ENCODE results near the gene SURF4. TPM values are rescaled to one million over a fixed set of nuclear protein-coding genes. Genes with fewer than 3 reads are reported as not detected.

Gene SURF4
- total and polyA plus RNA-seq, 2 of the 13 experiments (the other 11 are each of a cell fraction or from before 2014, with no cell fraction given) = 220 to 265 TPM

GRCh38 chr9:133335924-133336811 lies 39.7 kb downstream of the SURF4 start, which contains the start of gene SURF6 (continued):
- TF ChIP-seq ZHX2 (IDR thresholded peaks at IDR 0.05; ENCODE audit: low read depth) (peak; percentile 76; the same call in 1 of the 2 replicates), ZHX2 (CRISPR knock-in tag; IDR thresholded peaks at IDR 0.05; ENCODE audit: borderline replicate concordance) (no peak), ZNF557 (CRISPR knock-in tag; IDR thresholded peaks at IDR 0.05) (no peak), HNF4A (CRISPR knock-in tag; IDR thresholded peaks at IDR 0.05) (0 out of 2 replicates have a peak, but pooled peaks have one; percentile 36), REL (CRISPR knock-in tag; conservative IDR thresholded peaks at IDR 0.05) (peak; percentile 85; the same call in 1 of the 2 replicates), ZNF138 (CRISPR knock-in tag; IDR thresholded peaks at IDR 0.05; ENCODE audit: low read depth) (0 out of 2 replicates have a peak, but pooled peaks have one; percentile 58), MEIS2 (CRISPR knock-in tag; IDR thresholded peaks at IDR 0.05) (peak; percentile 72; the same call in 1 of the 2 replicates), ZNF773 (CRISPR knock-in tag; IDR thresholded peaks at IDR 0.05; ENCODE audit: borderline replicate concordance) (no peak; the same call in 1 of the 2 replicates), ZNF607 (CRISPR knock-in tag; IDR thresholded peaks at IDR 0.05; ENCODE audit: borderline replicate concordance) (peak; percentile 93), HNF1A (IDR thresholded peaks at IDR 0.05; ENCODE audit: low read depth) (no peak), HNF1A (CRISPR knock-in tag; IDR thresholded peaks at IDR 0.05; ENCODE audit: borderline replicate concordance) (peak; percentile 85; the same call in 1 of the 2 replicates), DPF2 (CRISPR knock-in tag; IDR thresholded peaks at IDR 0.05; ENCODE audit: borderline replicate concordance, low read depth) (0 out of 2 replicates have a peak, but pooled peaks have one; percentile 26), XBP1 (CRISPR knock-in tag; IDR thresholded peaks at IDR 0.05) (no peak), ZNF598 (CRISPR knock-in tag; IDR thresholded peaks at IDR 0.05; ENCODE audit: borderline replicate concordance) (peak; percentile 80), STAT6 (CRISPR knock-in tag; IDR thresholded peaks at IDR 0.05; ENCODE audit: borderline replicate concordance) (no peak)
